ENCODE data around the gene C1QTNF12.

Gene C1QTNF12

GRCh38 chr1:1210726-1211540 lies 35.6 kb downstream of the C1QTNF12 start:
- no peak for DNase-seq

- DNase-seq: no peak
Observed at GRCh38 chr1:1208713-1209433, 37.6 kb downstream of the C1QTNF12 start.

GRCh38 chr1:1207571-1207892 lies 39.0 kb downstream of the C1QTNF12 start:
- no peak for DNase-seq

- no peak for DNase-seq
Observed at GRCh38 chr1:1206966-1207531, 39.5 kb downstream of the C1QTNF12 start.

GRCh38 chr1:1206376-1206965 lies 40.1 kb downstream of the C1QTNF12 start, which contains the start of gene TNFRSF18:
Gene TNFRSF18, minus strand, starts transcription at chr1:1206592. Its CDS starts 21 bp downstream, at chr1:1206571.
- no peak for DNase-seq

- no peak for DNase-seq
Observed at GRCh38 chr1:1205769-1206375, 40.6 kb downstream of the C1QTNF12 start.

- DNase-seq: no peak
Observed at GRCh38 chr1:1204998-1205768, 41.3 kb downstream of the C1QTNF12 start.

- no peak for DNase-seq
Observed at GRCh38 chr1:1204425-1204920, 42.0 kb downstream of the C1QTNF12 start.

- no peak for DNase-seq
Observed at GRCh38 chr1:1203561-1204424, 42.7 kb downstream of the C1QTNF12 start.

- no peak for DNase-seq
Observed at GRCh38 chr1:1202831-1203560, 43.5 kb downstream of the C1QTNF12 start.

- DNase-seq: no peak
Observed at GRCh38 chr1:1200876-1201810, 45.4 kb downstream of the C1QTNF12 start.

GRCh38 chr1:1199961-1200875 lies 46.3 kb downstream of the C1QTNF12 start:
- DNase-seq: no peak

GRCh38 chr1:1199141-1199960 lies 47.2 kb downstream of the C1QTNF12 start:
- DNase-seq: no peak

- DNase-seq: no peak
Observed at GRCh38 chr1:1198423-1199140, 47.9 kb downstream of the C1QTNF12 start.

- no peak for DNase-seq
Observed at GRCh38 chr1:1197551-1198422, 48.7 kb downstream of the C1QTNF12 start.

- DNase-seq: no peak
Observed at GRCh38 chr1:1197188-1197500, 49.4 kb downstream of the C1QTNF12 start.

Measured in NCI-H2081 treated with DMSO at 0.1 percent for 48 hours (cell line).